ENCODE measurements around the gene CD63.
A peak's percentile ranks its signal among the peaks of the same experiment; 100 is the strongest.

CD63 gene

DNA sequence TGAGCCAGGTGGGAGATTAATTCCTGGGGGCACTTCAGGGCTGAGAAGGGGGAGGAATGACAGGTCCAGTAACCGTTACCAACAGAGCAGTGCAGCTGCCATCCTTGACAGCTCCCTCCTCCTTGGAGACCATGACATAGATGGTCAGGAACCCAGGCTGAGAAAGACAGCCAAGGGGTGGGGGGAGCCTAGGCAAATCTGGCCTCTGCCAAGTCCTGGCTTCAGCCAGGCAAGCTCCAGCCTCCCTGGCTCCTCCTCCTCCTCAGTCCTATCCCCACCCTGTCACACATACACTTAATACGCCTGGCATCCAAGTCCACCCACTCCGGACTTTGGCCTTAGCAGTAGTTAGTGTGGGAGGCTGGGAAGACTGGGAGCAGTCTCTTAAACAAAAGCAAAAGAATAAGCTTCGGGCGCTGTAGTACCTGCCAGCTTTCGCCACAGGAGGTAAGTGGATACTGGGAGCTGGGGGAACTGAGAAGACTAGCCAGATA is 8.7 kb downstream of the CD63 start, which contains the start of gene RDH5:
RDH5 (plus strand) TSS at position 323 of the 494 bp plus-strand sequence. CDS start 792 bp downstream, outside the sequence.
- DNase-seq: no peak

GRCh38 chr12:55719371-55719770 is 9.4 kb downstream of the CD63 start:
- DNase-seq: no peak

- no peak for DNase-seq
These were observed 10.1 kb downstream of the CD63 start for GRCh38 chr12:55718624-55719275.

DNA sequence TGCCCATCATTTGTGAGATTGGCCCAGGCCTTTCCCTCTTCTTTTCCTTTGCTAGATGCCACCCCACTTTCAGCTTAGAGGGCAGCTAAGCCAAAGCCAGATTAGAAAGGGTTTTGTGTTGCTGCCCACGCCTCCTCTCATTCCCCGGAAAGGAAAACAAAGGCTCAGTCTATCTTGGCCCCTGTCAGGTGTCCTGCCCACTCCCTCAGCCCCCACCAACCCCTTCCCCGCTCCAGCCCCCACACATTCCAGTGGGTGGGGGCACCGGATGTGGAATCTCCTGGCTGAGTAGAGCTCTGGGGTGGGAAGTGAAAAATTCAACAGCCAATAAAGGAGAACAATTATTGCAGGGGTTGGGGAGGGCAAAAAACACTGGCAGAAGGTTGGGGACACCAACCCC is 10.8 kb downstream of the CD63 start:
- DNase-seq: no peak

- DNase-seq: no peak
These were observed 11.5 kb downstream of the CD63 start for GRCh38 chr12:55717011-55718007.

DNA sequence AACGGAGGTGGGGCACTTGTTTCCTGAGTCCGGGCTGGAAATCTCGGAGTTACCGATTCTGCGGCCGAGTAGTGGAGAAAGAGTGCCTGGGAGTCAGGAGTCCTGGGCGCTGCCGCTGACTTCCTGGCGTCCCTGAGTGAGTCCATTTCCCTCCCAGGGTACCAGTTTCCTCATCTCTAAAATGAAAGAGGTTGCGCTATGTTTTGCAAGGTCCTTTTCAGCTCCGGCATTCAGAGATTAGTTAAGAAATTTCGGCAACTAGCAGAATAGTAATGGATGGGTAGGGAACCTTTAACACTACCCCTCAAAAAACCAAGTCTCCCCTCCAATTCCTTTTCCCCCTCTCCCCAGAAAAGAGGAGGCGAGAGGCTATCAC is 12.2 kb downstream of the CD63 start:
- peak; percentile 51 for DNase-seq

DNA sequence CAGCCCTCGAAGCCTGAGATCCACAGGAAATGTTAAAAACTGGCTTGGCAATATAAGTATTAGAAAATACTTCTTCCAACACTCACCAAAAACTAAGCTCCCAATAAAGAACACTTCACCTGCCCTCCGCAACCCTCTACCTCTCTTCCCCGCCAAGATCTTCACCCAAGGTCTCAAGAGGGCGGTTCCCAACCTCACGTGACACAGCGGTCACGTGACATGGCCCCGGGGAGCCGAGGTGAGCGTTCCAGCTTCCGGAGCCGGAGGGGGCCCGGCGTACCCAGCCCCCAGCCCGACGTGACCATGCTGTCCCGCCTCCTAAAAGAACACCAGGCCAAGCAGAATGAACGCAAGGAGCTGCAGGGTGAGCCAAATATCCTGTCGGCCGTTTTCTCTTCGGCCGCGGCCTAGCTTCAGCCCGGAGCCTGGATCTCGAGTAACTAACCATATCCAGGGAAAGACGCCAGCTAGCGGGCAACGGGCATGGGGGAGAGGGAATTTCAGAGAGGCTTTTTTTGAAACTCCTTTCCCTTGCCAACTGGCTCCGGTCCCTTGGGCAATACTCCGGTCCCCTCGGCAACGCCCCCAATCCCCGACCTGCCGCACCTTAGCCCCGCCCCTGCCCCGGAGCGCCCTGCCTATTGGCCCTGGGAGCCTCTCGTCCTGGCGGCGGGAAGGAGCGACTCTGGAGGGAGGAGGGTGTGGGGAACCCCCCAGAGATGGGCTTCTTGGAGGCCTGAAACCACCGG is 12.8 kb downstream of the CD63 start, which contains the start of gene BLOC1S1:
BLOC1S1 (plus strand) TSS at position 214 of the 749 bp plus-strand sequence; CDS start at position 220, 6 bp downstream.
- DNase-seq: peak; percentile 84

- no peak for DNase-seq
These were observed 13.5 kb downstream of the CD63 start for GRCh38 chr12:55715169-55715764.

DNA sequence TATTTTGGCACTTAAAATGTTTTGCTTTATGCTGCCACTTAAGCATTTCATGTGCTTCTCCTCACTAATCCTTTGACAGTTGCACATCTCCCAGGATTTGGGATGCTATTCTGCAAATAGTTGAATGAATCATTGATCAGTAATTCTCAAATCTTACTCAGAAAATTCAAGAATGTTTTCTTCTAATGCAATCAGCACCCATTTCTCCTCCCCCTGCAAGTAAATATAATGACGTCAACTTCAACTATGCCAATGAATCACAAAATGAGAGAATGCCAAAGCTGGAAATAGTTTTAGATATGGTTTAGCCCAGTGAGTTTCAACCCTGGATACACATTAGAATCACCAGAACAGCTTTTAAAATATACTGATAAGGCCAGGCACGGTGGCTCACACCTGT is 15.1 kb downstream of the CD63 start:
- no peak for DNase-seq

DNA sequence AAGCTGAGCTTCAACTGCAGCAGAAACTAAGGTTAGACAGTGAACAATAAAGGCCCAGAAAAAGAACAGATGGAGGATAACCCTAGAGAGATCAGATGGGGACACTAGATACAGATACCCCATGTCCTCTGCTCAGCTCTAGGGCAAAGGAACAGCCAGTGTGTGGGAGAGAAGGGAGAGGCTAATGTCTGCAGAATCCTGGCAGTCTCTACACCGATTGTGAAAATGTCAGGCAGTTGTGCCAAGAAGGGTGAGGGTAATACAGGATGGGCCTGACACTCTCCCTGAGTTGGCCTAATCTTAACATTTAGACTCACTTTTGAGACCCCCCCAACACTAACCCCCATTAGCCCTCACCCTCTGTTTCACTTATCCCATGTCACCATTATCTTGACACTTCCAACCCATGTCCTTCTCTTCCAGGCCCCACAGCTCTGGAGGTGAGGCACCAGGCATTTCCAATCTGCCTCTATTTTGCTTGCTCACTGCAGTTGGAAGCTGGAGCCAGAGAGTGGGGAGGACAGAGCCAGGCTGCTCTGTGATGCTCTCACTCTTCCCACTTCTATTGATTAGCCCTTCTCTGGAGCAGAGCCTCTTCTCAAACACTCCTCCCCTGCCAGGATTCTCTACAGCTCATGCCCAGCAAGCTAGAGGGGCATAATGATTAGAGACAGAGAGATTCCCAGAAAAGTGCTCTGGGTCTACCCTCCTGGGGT is 16.0 kb downstream of the CD63 start:
- no peak for DNase-seq

- no peak for DNase-seq
These were observed 16.8 kb downstream of the CD63 start for GRCh38 chr12:55711786-55712553.

DNA sequence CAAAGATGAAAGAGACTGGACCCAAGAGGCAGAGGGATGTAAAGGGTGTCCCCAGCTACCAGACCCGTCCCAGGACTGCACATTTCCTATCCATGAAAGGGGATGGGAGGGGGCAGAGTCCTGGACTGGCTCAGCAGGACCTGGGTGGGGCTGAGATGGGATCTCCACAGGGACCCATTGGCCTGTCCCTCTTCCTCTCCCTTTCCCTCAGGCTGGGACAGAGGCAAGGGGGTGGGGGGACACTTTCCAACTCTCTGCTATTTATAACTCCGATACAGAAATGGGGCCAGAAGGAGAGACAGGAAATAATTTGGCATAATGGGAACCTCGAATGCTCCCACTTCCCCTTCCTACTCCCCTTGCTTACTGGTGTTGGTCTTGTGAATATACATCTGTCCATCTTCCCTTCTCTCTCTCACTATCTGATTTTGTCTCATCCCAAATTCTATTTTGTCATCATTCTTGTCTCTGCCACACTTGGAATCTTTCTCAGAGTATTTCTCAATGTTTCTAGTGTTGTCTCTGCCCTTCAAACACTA is 20.0 kb downstream of the CD63 start:
- DNase-seq: no peak

DNA sequence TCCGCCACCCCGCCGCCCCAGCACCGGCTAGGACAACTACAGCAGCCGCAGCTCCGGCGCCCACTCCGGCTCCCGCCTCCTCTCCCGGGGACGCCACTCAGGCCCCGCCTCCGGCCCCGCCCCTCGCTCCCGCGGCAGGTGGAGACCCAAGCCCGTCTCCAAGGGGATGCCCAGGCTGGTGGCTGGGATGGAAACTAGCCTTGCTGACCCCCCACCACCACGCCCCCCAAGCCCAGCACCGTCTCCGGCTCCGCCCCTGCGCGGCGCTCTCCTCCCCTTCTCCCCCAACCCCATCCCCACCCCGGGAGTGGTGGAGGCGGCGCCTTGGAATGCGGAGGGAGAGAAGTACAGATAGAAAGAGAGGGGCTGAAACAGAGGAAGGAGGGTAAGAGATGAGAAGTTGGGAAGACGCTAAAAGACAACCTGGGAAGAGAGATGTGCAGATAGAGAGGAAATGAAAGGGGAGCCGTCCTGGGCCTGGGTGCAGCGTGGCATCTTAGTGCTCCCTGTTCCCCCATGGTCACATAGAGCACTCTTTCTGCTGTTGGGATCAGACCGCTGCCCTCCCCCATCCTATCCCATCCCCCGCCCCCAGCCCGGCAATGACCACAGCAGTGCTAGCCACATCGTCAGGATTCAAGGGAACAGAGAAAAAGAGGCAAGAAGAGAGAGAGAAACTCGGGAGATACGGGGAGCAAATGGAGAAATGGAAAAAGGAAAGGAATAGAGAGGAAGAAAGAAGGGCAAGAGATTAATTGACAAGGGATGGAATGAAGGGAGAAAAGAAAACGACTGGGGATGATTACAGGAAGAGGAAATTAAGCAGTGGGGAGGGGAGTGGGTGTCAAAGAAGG is 20.7 kb downstream of the CD63 start, which contains the start of gene ITGA7:
ITGA7 (minus strand) TSS at position 64 of the 854 bp plus-strand sequence. CDS start 222 bp downstream, outside the sequence.
- peak; percentile 78 for DNase-seq

GRCh38 chr12:55707219-55707671 is 21.6 kb downstream of the CD63 start:
- DNase-seq: no peak

- DNase-seq: no peak
These were observed 22.1 kb downstream of the CD63 start for GRCh38 chr12:55706568-55707218.

DNA sequence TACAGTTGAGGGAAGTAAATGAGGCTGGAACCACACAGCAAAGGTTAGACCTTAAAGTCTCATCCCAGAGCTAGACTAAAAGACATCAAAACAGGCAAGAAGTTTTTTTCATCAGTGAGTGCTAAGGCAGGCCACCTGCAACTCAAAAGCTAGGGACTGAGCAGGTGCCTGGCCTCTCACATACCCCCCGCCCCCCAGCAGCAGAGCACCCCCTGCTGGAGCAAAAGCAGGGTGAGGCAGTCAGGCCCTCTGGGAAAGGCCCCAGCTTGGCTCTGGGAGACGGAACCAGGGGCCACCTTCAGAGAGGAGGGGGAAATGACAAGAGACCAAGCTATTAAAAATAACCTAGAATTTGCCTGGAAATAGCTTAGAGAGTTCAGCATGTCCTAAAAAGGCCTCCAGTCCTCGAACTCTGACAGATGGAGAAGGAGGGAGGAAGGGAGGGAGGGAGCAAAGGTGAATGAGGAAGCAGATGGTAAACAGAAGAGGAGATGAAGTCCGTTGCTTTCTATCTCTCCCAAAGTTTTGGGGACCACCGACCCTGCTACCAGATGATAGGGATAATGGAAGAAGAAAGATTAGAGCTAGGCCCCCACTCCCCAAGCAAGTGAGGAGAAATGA is 22.9 kb downstream of the CD63 start:
- DNase-seq: no peak

DNA sequence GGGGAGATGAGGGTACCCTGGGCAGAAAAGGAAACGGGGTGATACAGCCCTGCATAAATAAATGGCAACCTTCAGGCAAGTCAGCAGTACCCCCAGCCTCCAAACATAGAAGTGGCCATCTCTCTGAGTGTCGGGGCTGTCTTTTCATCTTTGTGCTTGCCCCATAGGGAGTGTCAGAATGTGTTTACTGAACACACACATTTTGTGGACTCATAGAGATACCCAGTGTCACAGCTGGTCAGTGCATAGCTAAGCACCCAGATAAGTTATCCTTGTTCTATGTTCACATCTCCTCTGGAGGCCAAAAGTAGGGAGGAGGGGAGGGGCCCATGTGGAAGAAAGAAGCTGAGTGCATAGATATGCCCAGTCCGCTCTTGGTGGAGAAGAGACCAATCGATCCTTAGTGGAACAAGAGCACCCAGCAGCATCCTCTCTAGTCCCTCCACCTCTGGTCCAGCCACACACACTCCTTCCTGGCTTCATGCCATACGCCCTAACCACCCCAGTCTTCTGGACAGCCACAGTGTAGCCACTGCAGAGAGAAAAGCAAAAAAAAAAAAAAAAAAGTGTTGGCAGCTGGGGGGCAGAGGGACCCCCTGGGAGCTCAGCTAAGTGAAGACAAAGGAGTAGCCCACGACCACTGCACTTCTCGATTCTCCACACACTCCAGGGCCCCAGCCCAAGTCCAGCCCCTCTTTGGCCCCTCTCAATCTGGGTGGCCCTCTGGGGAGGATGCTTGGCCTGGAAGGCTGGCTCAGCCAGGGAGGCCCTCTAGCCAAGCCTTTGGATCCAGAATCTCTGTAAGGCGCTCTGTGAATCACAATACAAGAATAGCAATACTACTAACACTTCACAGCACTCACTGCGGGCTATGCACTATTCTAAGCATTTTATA is 23.7 kb downstream of the CD63 start:
- DNase-seq: no peak

All from NCI-H748 treated with DMSO at 0.1 percent for 48 hours (cell line).